Adrenal gland (tissue), 5 donors: ENCODE measurements around the gene PDXP.

ENCODE experiments used
- POLR2A ChIP-seq, 2 donors: fragments of 450-650 bp; IDR thresholded peaks; one replicate each; pipeline ENCODE4 v1.6.1; 2017; ENCODE audit warnings: antibody characterized with exemption in 2 of 2, mild to moderate bottlenecking in 2 of 2, moderate library complexity in 1 of 2
- TF ChIP-seq, protein P1 (sequence below), 6 experiments: fragments of 450-650 bp in 4 of 6; fragments of 200-600 bp in 2 of 6; sonication (generic) in 1 of 6; IDR thresholded peaks; 1 replicate in 5 of 6; 2 replicates in 1 of 6; pipeline versions ENCODE4 v1.5.1 to v1.8.0; 2016 to 2021; ENCODE audit warnings: antibody characterized with exemption in 6 of 6, mild to moderate bottlenecking in 2 of 6, moderate library complexity in 1 of 6
- donor health status: DM: no; HTN: no; CAD: no.

DNA sequence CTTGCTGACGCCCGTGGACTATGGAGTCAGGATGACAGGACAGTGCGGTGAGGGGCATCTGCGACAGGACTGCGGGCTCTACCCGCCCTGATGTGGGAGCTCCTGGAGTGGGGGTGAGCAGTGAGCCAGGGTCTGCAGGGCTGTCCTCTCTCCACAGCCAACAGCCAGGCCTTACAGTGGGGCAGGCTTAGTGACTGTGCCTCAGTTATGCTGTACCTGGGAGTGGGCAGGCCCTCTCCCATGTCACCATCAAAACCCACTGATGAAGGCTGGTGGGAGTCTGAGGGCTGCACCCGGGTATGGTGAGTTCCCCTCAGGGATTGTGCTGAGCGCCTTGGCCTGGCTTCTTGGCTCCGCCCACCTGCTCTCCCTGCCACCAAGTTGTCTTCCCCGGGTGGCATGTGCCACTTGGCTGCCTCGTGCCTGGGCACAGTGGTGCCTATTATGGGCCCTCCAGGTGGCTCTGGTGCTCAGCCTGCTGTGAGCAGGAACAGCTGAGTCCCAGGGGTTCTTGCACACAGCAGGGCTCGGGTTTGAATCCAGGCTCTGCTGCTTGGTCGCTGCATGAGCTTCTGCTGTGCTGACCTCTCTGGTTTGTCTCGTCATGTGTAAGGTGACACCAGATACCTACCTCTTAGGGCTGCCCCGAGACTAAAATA is 34.2 kb downstream of the PDXP start:
- TF ChIP-seq POLR2A (IDR thresholded peaks at IDR 0.05): no peak
- TF ChIP-seq, protein P1, sequence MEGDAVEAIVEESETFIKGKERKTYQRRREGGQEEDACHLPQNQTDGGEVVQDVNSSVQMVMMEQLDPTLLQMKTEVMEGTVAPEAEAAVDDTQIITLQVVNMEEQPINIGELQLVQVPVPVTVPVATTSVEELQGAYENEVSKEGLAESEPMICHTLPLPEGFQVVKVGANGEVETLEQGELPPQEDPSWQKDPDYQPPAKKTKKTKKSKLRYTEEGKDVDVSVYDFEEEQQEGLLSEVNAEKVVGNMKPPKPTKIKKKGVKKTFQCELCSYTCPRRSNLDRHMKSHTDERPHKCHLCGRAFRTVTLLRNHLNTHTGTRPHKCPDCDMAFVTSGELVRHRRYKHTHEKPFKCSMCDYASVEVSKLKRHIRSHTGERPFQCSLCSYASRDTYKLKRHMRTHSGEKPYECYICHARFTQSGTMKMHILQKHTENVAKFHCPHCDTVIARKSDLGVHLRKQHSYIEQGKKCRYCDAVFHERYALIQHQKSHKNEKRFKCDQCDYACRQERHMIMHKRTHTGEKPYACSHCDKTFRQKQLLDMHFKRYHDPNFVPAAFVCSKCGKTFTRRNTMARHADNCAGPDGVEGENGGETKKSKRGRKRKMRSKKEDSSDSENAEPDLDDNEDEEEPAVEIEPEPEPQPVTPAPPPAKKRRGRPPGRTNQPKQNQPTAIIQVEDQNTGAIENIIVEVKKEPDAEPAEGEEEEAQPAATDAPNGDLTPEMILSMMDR (IDR thresholded peaks at IDR 0.05): no peak
